Lower leg skin (tissue), 3 donors: ENCODE results near the gene ASTL.

ENCODE experiments used
- CTCF ChIP-seq, 3 donors: fragments of 450-650 bp; IDR thresholded peaks; one replicate each; pipeline ENCODE4 v1.5.1; 2016; ENCODE audit warnings: antibody characterized with exemption in 3 of 3, mild to moderate bottlenecking in 3 of 3, moderate library complexity in 2 of 3
- POLR2A ChIP-seq, 2 donors: fragments of 450-650 bp; IDR thresholded peaks; one replicate each; pipeline ENCODE4 v1.6.1; 2016 to 2017; ENCODE audit warnings: antibody characterized with exemption in 2 of 2, mild to moderate bottlenecking in 1 of 2, moderate library complexity in 1 of 2

GRCh38 chr2:96153991-96154431, 15.7 kb upstream of the ASTL start:
- TF ChIP-seq CTCF (IDR thresholded peaks at IDR 0.05) (no peak), POLR2A (IDR thresholded peaks at IDR 0.05) (no peak)
